Measurements from ENCODE around the gene PPP1R37. TPM values are rescaled to one million over a fixed set of nuclear protein-coding genes. Genes with fewer than 3 reads are reported as not detected.
A peak's percentile ranks its signal among the peaks of the same experiment; 100 is the strongest.

The PPP1R37 gene
- total and polyA plus RNA-seq, 2 of the 13 experiments (the other 11 are each of a cell fraction or from before 2014, with no cell fraction given) = 9.0 to 14.3 TPM

DNA sequence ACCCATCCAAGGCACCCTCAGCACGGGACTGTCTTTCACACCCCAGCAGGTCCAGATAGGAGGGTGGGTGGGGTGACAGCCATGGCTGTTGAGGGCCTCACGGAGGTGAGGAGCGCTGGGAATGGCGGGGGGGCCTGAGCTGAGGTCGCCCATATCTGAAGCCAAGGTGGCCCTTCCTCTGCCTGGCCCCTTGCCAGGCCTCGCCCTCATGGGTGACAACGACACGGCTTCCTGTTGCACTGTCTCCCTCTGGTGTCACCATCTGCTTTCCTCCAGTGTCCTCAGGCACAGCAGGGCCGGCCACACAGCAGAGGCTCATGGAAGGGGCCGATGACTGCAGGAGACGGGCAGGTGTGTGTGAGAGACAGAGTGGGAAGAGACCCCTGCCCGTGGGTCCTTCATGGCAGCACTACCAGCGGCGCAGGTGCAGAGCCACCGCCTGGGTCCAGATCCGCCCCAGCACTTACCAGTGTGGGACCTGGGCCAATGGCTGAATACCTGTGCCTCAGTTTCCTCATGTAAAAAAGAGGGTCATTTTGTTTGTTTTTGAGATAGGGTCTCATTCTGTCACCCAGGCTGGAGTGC lies 75.9 kb downstream of the PPP1R37 start (continued):
- TF ChIP-seq ZKSCAN5 (CRISPR knock-in tag; IDR thresholded peaks at IDR 0.05) (0 out of 2 replicates have a peak, but pooled peaks have one; percentile 23), SPEN (CRISPR knock-in tag; IDR thresholded peaks at IDR 0.05; ENCODE audit: low read depth) (no peak), ZNF83 (CRISPR knock-in tag; IDR thresholded peaks at IDR 0.05; ENCODE audit: borderline replicate concordance) (0 out of 2 replicates have a peak, but pooled peaks have one; percentile 48), EZH2 (conservative IDR thresholded peaks at IDR 0.05; ENCODE audit: low read depth, low read length) (no peak), ZNF713 (CRISPR knock-in tag; IDR thresholded peaks at IDR 0.05) (0 out of 2 replicates have a peak, but pooled peaks have one; percentile 63), CEBPG (CRISPR knock-in tag; IDR thresholded peaks at IDR 0.05) (0 out of 2 replicates have a peak, but pooled peaks have one; percentile 12), RXRB (CRISPR knock-in tag; IDR thresholded peaks at IDR 0.05; ENCODE audit: borderline replicate concordance) (peak; percentile 67), ATF7 (IDR thresholded peaks at IDR 0.05) (no peak), ATF7 (CRISPR knock-in tag; IDR thresholded peaks at IDR 0.05) (no peak), MAF1 (CRISPR knock-in tag; IDR thresholded peaks at IDR 0.05; ENCODE audit: borderline replicate concordance) (no peak), PHF21A (CRISPR knock-in tag; IDR thresholded peaks at IDR 0.05) (0 out of 2 replicates have a peak, but pooled peaks have one; percentile 29), ZNF691 (CRISPR knock-in tag; IDR thresholded peaks at IDR 0.05; ENCODE audit: borderline replicate concordance, low read depth) (peak; percentile 72; the same call in 1 of the 2 replicates), HMG20B (CRISPR knock-in tag; conservative IDR thresholded peaks at IDR 0.05) (0 out of 2 replicates have a peak, but pooled peaks have one; percentile 31), TAF1 (CRISPR knock-in tag; IDR thresholded peaks at IDR 0.05) (no peak), ZNF350 (CRISPR knock-in tag; IDR thresholded peaks at IDR 0.05; ENCODE audit: borderline replicate concordance, low read depth) (peak; percentile 45; the same call in 1 of the 2 replicates), AKAP8 (CRISPR knock-in tag; IDR thresholded peaks at IDR 0.05) (no peak), JUND (CRISPR knock-in tag; IDR thresholded peaks at IDR 0.05) (no peak), ARID5B (CRISPR knock-in tag; IDR thresholded peaks at IDR 0.05) (peak; percentile 42; the same call in 1 of the 2 replicates), KMT2A (CRISPR knock-in tag; IDR thresholded peaks at IDR 0.05) (no peak), TCF12 (IDR thresholded peaks at IDR 0.05) (no peak), TCF12 (CRISPR knock-in tag; IDR thresholded peaks at IDR 0.05) (no peak), ZNF619 (CRISPR knock-in tag; IDR thresholded peaks at IDR 0.05) (no peak), POGK (CRISPR knock-in tag; conservative IDR thresholded peaks at IDR 0.05) (no peak), ZNF546 (CRISPR knock-in tag; conservative IDR thresholded peaks at IDR 0.05) (0 out of 2 replicates have a peak, but pooled peaks have one; percentile 47), ZSCAN9 (CRISPR knock-in tag; IDR thresholded peaks at IDR 0.05; ENCODE audit: borderline replicate concordance) (no peak), YY1 (IDR thresholded peaks at IDR 0.05; ENCODE audit: insufficient read depth, insufficient replicate concordance, low read depth, low read length) (no peak)

Data from HepG2 (cell line).